HEK293T (cell line): Measurements from ENCODE around the gene CD19.
"Not testable (repeated sequence)": the region's sequence is repeated elsewhere in the genome, so short reads cannot be mapped to it uniquely, and the experiment has no call there.

ENCODE experiments used
- CTCF ChIA-PET: fragments of 350-600 bp; formaldehyde crosslinking; extraction: SDS; loops from one replicate; lab custom pipeline; 2021; ENCODE audit warnings: antibody characterized with exemption, inconsistent platforms; lab: Yijun Ruan, JAX
- POLR2A ChIA-PET: fragments of 350-600 bp; formaldehyde crosslinking; extraction: SDS; loops from one replicate; lab custom pipeline; 2020; ENCODE audit warnings: antibody characterized with exemption, inconsistent platforms; lab: Yijun Ruan, JAX
- DNase-seq: peaks from one replicate; pipeline ENCODE4 v3.0.0; 2012; ENCODE audit warnings: mixed read lengths; ENCODE audit errors: extremely low spot score
- ARNT ChIP-seq: fragments of 450-650 bp; IDR thresholded peaks from 2 replicates; pipeline ENCODE4 v1.6.1; 2017; ENCODE audit warnings: mild to moderate bottlenecking
- BHLHE40 ChIP-seq: fragments of 450-650 bp; IDR thresholded peaks from 2 replicates; pipeline ENCODE4 v1.6.1; 2016; ENCODE audit warnings: mild to moderate bottlenecking, moderate library complexity, borderline replicate concordance
- CTBP1 ChIP-seq: fragments of 450-650 bp; IDR thresholded peaks from 2 replicates; pipeline ENCODE4 v1.6.1; 2016; ENCODE audit warnings: borderline replicate concordance
- ELF4 ChIP-seq: fragments of 450-650 bp; IDR thresholded peaks from 2 replicates; pipeline ENCODE4 v1.6.1; 2017; ENCODE audit warnings: antibody characterized with exemption
- FOXA1 ChIP-seq: fragments of 450-650 bp; IDR thresholded peaks from 2 replicates; pipeline ENCODE4 v1.6.1; 2016; ENCODE audit warnings: mild to moderate bottlenecking
- FOXK2 ChIP-seq: fragments of 450-650 bp; IDR thresholded peaks from 2 replicates; pipeline ENCODE4 v1.6.1; 2016; ENCODE audit warnings: mild to moderate bottlenecking
- FOXM1 ChIP-seq: fragments of 450-650 bp; IDR thresholded peaks from 2 replicates; pipeline ENCODE4 v1.6.1; 2017; ENCODE audit warnings: mild to moderate bottlenecking, borderline replicate concordance
- HDGF ChIP-seq: fragments of 450-650 bp; IDR thresholded peaks from 2 replicates; pipeline ENCODE4 v1.6.1; 2017; ENCODE audit warnings: antibody characterized with exemption, borderline replicate concordance
- L3MBTL2 ChIP-seq: fragments of 450-650 bp; conservative IDR thresholded peaks from 2 replicates; pipeline ENCODE4 v1.6.1; 2016; ENCODE audit warnings: mild to moderate bottlenecking
- LEF1 ChIP-seq: fragments of 450-650 bp; IDR thresholded peaks from 2 replicates; pipeline ENCODE4 v1.6.1; 2017; ENCODE audit warnings: mild to moderate bottlenecking, borderline replicate concordance
- NFRKB ChIP-seq: fragments of 450-650 bp; IDR thresholded peaks from 2 replicates; pipeline ENCODE4 v1.6.1; 2016; ENCODE audit warnings: mild to moderate bottlenecking, moderate library complexity
- SP1 ChIP-seq: fragments of 450-650 bp; IDR thresholded peaks from 2 replicates; pipeline ENCODE4 v1.6.1; 2017
- SUZ12 ChIP-seq: fragments of 450-650 bp; IDR thresholded peaks from 2 replicates; pipeline ENCODE4 v1.6.1; 2016; ENCODE audit warnings: mild to moderate bottlenecking
- TARDBP ChIP-seq: fragments of 450-650 bp; IDR thresholded peaks from 2 replicates; pipeline ENCODE4 v1.6.1; 2016
- ZNF384 ChIP-seq: fragments of 450-650 bp; IDR thresholded peaks from 2 replicates; pipeline ENCODE4 v1.6.1; 2016
- TF ChIP-seq, protein P1 (sequence below): fragments of 450-650 bp; IDR thresholded peaks from 2 replicates; pipeline ENCODE4 v1.6.1; 2016

CD19 gene

DNA sequence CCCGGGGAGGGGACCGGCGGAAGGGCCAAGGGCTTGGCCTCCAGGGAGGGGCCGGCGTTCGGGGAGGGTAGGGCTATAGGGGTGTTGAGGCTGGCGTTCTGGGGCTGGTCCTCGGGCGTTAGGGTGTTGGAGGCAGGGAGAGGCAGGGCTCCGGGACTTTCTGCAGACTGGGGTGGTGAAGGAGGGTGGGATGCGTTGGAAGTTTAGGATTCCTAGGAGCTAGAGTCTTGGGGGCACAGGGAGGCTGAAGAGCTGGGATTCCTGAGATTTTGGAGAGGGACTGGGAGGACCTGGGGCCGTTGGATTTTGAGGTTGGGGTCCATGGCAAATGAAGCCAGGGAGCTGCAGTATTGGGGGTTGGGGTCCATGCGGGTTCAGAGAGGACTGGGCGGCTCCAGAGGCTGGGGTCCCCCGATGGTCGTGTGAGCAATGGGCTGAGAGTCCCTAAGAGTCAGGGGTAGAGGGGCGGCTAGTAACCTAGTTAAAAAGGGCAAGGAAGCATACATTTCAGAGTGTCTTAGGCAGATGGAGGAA, 19.7 kb downstream of the CD19 start:
- DNase-seq, result peak; percentile 39
- POLR2A ChIA-PET, result interaction anchor here (0.8 to 2.6 kb wide), 3 partner anchors 11 to 22 kb away, joined by 3 to 19 read pairs (median 9); partner anchors contain the start of gene SPNS1

DNA sequence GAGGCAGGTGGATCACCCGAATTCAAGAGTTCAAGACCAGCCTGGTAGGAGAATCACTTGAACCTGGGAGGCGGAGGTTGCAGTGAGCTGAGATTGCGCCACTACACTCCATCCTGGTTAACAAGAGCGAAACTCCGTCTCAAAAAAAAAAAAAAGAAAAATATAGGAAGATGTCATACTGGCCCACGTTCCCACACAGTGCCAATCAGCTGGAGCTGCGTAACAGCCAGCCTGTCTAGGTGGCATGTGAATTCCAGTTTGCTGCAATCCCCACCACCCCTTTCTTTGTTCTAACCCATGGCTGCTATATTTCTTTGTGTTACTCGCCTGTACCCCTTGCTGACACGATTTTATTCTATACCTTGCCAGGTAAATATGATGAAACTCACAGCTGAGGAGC, 26.4 kb downstream of the CD19 start:
- no peak for DNase-seq
- no peak for TF ChIP-seq SUZ12
- no peak for TF ChIP-seq HDGF
- TF ChIP-seq ELF4, result no peak
- no peak for TF ChIP-seq FOXK2
- no peak for TF ChIP-seq L3MBTL2
- TF ChIP-seq FOXM1, result no peak
- no peak for TF ChIP-seq ZNF384
- no peak for TF ChIP-seq BHLHE40
- no peak for TF ChIP-seq CTBP1
- TF ChIP-seq TARDBP, result no peak
- no peak for TF ChIP-seq ARNT
- TF ChIP-seq, protein P1, sequence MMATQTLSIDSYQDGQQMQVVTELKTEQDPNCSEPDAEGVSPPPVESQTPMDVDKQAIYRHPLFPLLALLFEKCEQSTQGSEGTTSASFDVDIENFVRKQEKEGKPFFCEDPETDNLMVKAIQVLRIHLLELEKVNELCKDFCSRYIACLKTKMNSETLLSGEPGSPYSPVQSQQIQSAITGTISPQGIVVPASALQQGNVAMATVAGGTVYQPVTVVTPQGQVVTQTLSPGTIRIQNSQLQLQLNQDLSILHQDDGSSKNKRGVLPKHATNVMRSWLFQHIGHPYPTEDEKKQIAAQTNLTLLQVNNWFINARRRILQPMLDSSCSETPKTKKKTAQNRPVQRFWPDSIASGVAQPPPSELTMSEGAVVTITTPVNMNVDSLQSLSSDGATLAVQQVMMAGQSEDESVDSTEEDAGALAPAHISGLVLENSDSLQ, result no peak
- TF ChIP-seq FOXA1, result no peak
- no peak for TF ChIP-seq NFRKB
- no peak for TF ChIP-seq SP1
- TF ChIP-seq LEF1, result no peak
- ChIA-PET POLR2A (interaction anchor here (1.2 kb wide), 1 partner anchor 16 kb away, joined by 4 read pairs; the partner anchor contains the start of gene SPNS1), CTCF (no interaction called here)

More for the DNA sequence above, 19.7 kb downstream of the CD19 start:
- CTCF ChIA-PET, result no interaction called here
- TF ChIP-seq FOXM1, result no peak
- TF ChIP-seq SUZ12, result no peak
- no peak for TF ChIP-seq SP1
- TF ChIP-seq TARDBP, result no peak
- no peak for TF ChIP-seq CTBP1
- TF ChIP-seq LEF1, result no peak
- no peak for TF ChIP-seq FOXK2
- no peak for TF ChIP-seq ZNF384
- no peak for TF ChIP-seq HDGF
- no peak for TF ChIP-seq NFRKB
- TF ChIP-seq FOXA1, result no peak
- TF ChIP-seq, protein P1, result no peak
- no peak for TF ChIP-seq ARNT
- TF ChIP-seq ELF4, result no peak
- no peak for TF ChIP-seq BHLHE40
- TF ChIP-seq L3MBTL2, result no peak

DNA sequence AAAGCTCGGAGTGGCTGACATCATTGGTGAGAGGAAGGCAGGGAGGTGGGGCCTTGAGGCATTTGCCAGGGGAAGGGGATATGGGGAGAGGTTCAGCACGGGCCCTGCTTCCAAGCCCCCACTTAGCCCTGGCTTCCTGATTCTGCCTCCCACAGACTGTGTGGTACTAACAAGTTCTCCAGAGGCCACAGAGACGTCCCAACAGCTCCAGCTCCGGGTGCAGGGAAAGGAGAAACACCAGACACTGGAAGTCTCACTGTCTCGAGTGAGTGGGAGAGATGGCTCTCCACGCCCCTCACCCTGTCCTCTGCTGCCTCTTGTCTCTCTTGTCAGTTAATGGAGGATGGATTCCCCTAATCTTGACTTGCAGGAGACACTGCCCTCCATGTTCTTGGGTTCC, 27.1 kb downstream of the CD19 start:
- DNase-seq, result no peak
- ChIA-PET CTCF (no interaction called here), POLR2A (interaction anchor here (1.2 kb wide), 1 partner anchor 15 kb away, joined by 4 read pairs; the partner anchor contains the start of gene SPNS1)
- no peak for TF ChIP-seq TARDBP
- no peak for TF ChIP-seq NFRKB
- TF ChIP-seq BHLHE40, result no peak
- TF ChIP-seq LEF1, result no peak
- no peak for TF ChIP-seq FOXM1
- no peak for TF ChIP-seq HDGF
- no peak for TF ChIP-seq ARNT
- no peak for TF ChIP-seq SUZ12
- TF ChIP-seq L3MBTL2, result no peak
- TF ChIP-seq CTBP1, result no peak
- no peak for TF ChIP-seq SP1
- TF ChIP-seq ELF4, result no peak
- no peak for TF ChIP-seq ZNF384
- no peak for TF ChIP-seq FOXK2

DNA sequence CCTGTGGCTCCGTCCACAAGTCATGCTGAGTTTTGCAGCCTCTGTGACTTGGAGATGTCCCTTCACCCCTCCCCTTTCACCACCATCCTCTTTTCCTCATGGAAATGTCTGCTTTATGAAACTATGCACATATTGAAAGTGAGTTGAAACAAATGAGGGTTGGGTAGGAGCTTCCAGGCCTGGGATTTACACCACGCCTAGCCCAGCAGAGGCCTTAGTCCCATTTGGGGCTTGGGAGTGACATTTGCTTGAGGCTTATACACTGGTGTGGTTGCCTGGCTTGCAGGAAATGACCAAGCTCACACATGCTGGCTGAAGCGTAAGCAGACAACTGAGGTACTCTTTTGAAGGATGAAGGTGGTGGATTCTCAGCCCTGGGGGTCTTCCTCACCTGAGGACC, 32.3 kb downstream of the CD19 start:
- ChIA-PET CTCF (interaction anchor here (0.7 kb wide), 1 partner anchor 1128 kb away, joined by 3 read pairs; no protein-coding TSS in a partner anchor), POLR2A (interaction anchor here (0.9 to 1.5 kb wide), 2 partner anchors 10 to 13 kb away, joined by 3 read pairs; partner anchors contain the start of gene NFATC2IP)
- TF ChIP-seq BHLHE40 (no peak), FOXM1 (no peak), L3MBTL2 (no peak), FOXA1 (no peak), SP1 (no peak), TARDBP (no peak), CTBP1 (no peak), LEF1 (no peak), NFRKB (no peak), HDGF (no peak), SUZ12 (no peak), ELF4 (no peak), ZNF384 (no peak), ARNT (no peak), FOXK2 (no peak)
- TF ChIP-seq, protein P1, result no peak
- DNase-seq, result no peak

DNA sequence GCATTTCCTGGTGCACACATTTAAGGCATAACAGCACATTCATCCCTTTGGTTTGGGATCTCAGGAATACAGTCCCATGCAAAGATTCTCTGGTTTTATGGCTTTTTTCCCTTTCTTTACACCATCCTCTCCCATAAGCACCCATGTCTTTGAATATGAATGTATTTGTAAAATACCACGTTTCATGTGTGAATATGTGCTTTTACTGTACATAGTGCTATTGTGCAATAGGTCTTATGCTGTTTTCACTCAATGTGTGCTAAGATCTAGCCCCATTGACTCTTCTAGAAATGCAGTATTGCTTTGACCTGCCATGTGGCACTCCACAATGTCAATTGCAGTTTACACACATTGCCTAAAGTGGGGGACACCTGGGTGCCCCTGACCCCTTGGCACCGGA, 32.7 kb downstream of the CD19 start:
- POLR2A ChIA-PET, result interaction anchor here (0.9 to 1.5 kb wide), 2 partner anchors 9 to 14 kb away, joined by 3 read pairs; partner anchors contain the start of gene NFATC2IP
- DNase-seq, result no peak
- TF ChIP-seq SP1 (no peak), TARDBP (no peak), ZNF384 (no peak), ARNT (no peak), FOXM1 (no peak)
- CTCF ChIA-PET, result interaction anchor here (0.7 kb wide), 1 partner anchor 1128 kb away, joined by 3 read pairs; no protein-coding TSS in a partner anchor

DNA sequence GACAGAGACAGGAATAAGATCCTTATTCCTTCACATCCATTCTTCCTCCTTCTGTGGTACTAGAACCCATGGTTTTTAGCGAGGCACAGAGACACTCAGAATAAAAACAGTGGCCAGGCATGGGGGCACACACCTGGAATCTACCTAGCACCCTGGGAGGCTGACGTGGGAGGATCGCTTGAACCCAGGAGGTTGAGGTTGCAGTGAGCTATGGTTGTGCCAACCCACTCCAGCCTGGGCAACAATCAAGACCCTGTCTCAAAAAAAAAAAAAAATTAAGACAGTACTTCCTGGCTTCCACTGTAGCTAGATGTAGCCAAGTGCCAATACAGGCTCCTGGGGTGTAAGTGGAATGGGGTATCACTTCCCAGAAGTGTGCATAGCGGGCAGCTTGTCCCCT, 35.4 kb downstream of the CD19 start:
- POLR2A ChIA-PET, result no interaction called here
- no peak for TF ChIP-seq TARDBP
- TF ChIP-seq FOXK2, result no peak
- TF ChIP-seq ELF4, result no peak
- TF ChIP-seq SUZ12, result no peak
- TF ChIP-seq, protein P1, result no peak
- CTCF ChIA-PET, result no interaction called here
- no peak for DNase-seq

DNA sequence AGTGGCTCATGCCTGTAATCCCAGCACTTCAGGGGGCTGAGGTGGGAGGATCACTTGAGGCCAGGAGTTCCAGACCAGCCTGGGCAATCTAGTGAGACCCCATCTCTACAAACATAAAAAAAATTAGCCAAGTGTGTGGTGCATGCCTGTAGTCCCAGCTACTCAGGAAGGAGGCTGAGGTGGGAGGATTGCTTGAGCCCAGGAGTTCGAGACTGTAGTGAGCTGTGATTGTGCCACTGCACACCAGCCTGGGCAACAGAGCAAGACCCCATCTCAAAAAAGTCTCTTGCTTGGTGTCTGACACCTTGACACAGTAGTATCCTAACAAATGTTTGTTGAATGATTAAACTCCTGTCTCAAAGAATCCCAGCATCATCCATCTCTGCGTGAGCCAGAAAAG, 37.9 kb downstream of the CD19 start:
- CTCF ChIA-PET, POLR2A ChIA-PET, DNase-seq: not testable (repeated sequence)
